HepG2 (cell line): ENCODE results near the gene THAP2. TPM values are rescaled to one million over a fixed set of nuclear protein-coding genes. Genes with fewer than 3 reads are reported as not detected.

Experiments used
- CEBPZ ChIP-seq: IDR thresholded peaks from 2 replicates; pipeline ENCODE4 v1.6.1; 2012; ENCODE audit warnings: low read length, improper control_type of control experiment
- EEA1 ChIP-seq: sonication (generic); formaldehyde crosslinking; IDR thresholded peaks from 2 replicates; pipeline ENCODE4 v1.5.1; 2020; ENCODE audit warnings: mild to moderate bottlenecking, missing genetic modification reagents, borderline replicate concordance
- HIC2 ChIP-seq: sonication (generic); formaldehyde crosslinking; IDR thresholded peaks from 2 replicates; pipeline ENCODE4 v1.9.0; 2022; ENCODE audit warnings: low read depth, missing genetic modification reagents
- KDM2A ChIP-seq: sonication (generic); formaldehyde crosslinking; IDR thresholded peaks from 2 replicates; pipeline ENCODE4 v1.4.0; 2020; ENCODE audit warnings: low read depth, missing genetic modification reagents, borderline replicate concordance
- KDM6A ChIP-seq: IDR thresholded peaks from 2 replicates; pipeline ENCODE4 v1.6.1; 2016; ENCODE audit warnings: low read depth
- MBD4 ChIP-seq: IDR thresholded peaks from 2 replicates; pipeline ENCODE4 v1.6.1; 2012; ENCODE audit warnings: low read length, inconsistent platforms, borderline replicate concordance
- PAXIP1 ChIP-seq: sonication (generic); formaldehyde crosslinking; conservative IDR thresholded peaks from 2 replicates; pipeline ENCODE4 v1.4.0; 2020; ENCODE audit warnings: mild to moderate bottlenecking, missing genetic modification reagents, moderate library complexity
- RERE ChIP-seq: IDR thresholded peaks from 2 replicates; pipeline ENCODE4 v1.6.1; 2016; ENCODE audit warnings: low read depth, missing genetic modification reagents, missing compliant biosample characterization
- RFX1 ChIP-seq: fragments of 450-650 bp; IDR thresholded peaks from 2 replicates; pipeline ENCODE4 v1.6.1; 2017
- SP2 ChIP-seq: sonication (generic); formaldehyde crosslinking; IDR thresholded peaks from 2 replicates; pipeline ENCODE4 v1.5.1; 2020; ENCODE audit warnings: mild to moderate bottlenecking, missing genetic modification reagents
- ZNF513 ChIP-seq: sonication (generic); formaldehyde crosslinking; conservative IDR thresholded peaks from 2 replicates; pipeline ENCODE4 v1.5.0; 2020; ENCODE audit warnings: missing genetic modification reagents
- ZNF546 ChIP-seq: sonication (generic); formaldehyde crosslinking; conservative IDR thresholded peaks from 2 replicates; pipeline ENCODE4 v1.8.1; 2023; ENCODE audit warnings: mild to moderate bottlenecking, missing genetic modification reagents
- ZNF562 ChIP-seq: sonication (generic); formaldehyde crosslinking; IDR thresholded peaks from 2 replicates; pipeline ENCODE4 v1.8.0; 2022; ENCODE audit warnings: missing genetic modification reagents, borderline replicate concordance
- polyA plus RNA-seq, 8 experiments: library from polyadenylated mRNA; depleted of rRNA in 3 of 8; stranded (reverse) in 7 of 8; unstranded in 1 of 8; fragments of >200 nt; fragmentation: Illumina TruSeq in 4 of 8; extraction: Trizol in 4 of 8; gene quantifications; 2 replicates each; pipeline versions ENCODE4 v1.2.1 to v1.2.3, GENCODE V29; 2011 to 2016; ENCODE audit warnings: low read depth in 4 of 8, missing spikeins in 1 of 8, mixed read lengths in 1 of 8; ENCODE audit not compliant: insufficient read depth in 1 of 8
- total RNA-seq, 5 experiments: library from RNA; depleted of rRNA; stranded (reverse); fragments of >200 nt; fragmentation: Illumina TruSeq; extraction: Trizol; gene quantifications; 2 replicates each; pipeline ENCODE4 v1.2.3, GENCODE V29; 2016; ENCODE audit warnings: low read depth in 1 of 5

THAP2 gene
- total and polyA plus RNA-seq, 2 of the 13 experiments (the other 11 are each of a cell fraction or from before 2014, with no cell fraction given) = 5.2 to 6.2 TPM

- TF ChIP-seq ZNF546 (CRISPR knock-in tag) (no peak), SP2 (no peak), RFX1 (no peak), MBD4 (no peak), RERE (no peak), KDM6A (no peak), ZNF562 (no peak), KDM2A (CRISPR knock-in tag) (no peak; the same call in 1 of the 2 replicates), CEBPZ (no peak), HIC2 (CRISPR knock-in tag) (no peak), EEA1 (CRISPR knock-in tag) (no peak), ZNF513 (CRISPR knock-in tag) (no peak), PAXIP1 (CRISPR knock-in tag) (no peak)
Observed at GRCh38 chr12:71662849-71663560, 1.1 kb upstream of the THAP2 start (continued).
